Endothelial cell of umbilical vein (primary cell): ENCODE measurements around the gene TMBIM6. TPM values are rescaled to one million over a fixed set of nuclear protein-coding genes. Genes with fewer than 3 reads are reported as not detected.

ENCODE experiments used
- BruUV-seq: library from RNA; stranded (reverse); fragments of 400-500 nt; replicated peaks from 2 replicates; lab custom pipeline; 2021; lab: Mats Ljungman, UMichigan
- CTCF ChIA-PET: fragments of 300-600, 350-600 bp; sonication (Branson Sonifier 250); formaldehyde crosslinking; loops from one replicate; lab custom pipeline; 2021; ENCODE audit warnings: antibody characterized with exemption, inconsistent platforms; lab: Charles Lee
- POLR2A ChIA-PET: fragments of 300-600, 350-600 bp; sonication (Branson Sonifier 250); formaldehyde crosslinking; loops from one replicate; lab custom pipeline; 2021; ENCODE audit warnings: antibody characterized with exemption, inconsistent platforms; lab: Charles Lee
- DNase-seq: peaks from one replicate; pipeline ENCODE4 v3.0.0-alpha.2; 2011; ENCODE audit warnings: low read depth, low spot score
- FAIRE-seq: peaks from 2 replicates; lab custom pipeline; 2011; peaks lifted over from hg19 to GRCh38; lab: Jason Lieb, UNC
- H2AFZ ChIP-seq: 2 replicates; pipeline ENCODE4 v1.6.0; 2012; ENCODE audit warnings: low read depth, low read length, control low read depth, inconsistent platforms
- H3K27ac ChIP-seq: 2 replicates; pipeline ENCODE4 v1.5.1; 2011; ENCODE audit warnings: low read depth, mild to moderate bottlenecking, control low read depth, low read length, moderate library complexity; ENCODE audit not compliant: insufficient read depth
- H3K27me3 ChIP-seq, 2 experiments: 2 replicates each; pipeline versions ENCODE4 v1.6.0 to v1.6.1; 2011; ENCODE audit warnings: low read length in 2 of 2, mixed read lengths in 1 of 2; ENCODE audit not compliant: control insufficient read depth in 2 of 2, insufficient read depth in 2 of 2
- H3K36me3 ChIP-seq, 2 experiments: 2 replicates in 1 of 2; 3 replicates in 1 of 2; pipeline ENCODE4 v1.5.1; 2011; ENCODE audit warnings: low read length in 2 of 2, mild to moderate bottlenecking in 1 of 2, moderate library complexity in 1 of 2; ENCODE audit not compliant: control insufficient read depth in 2 of 2, insufficient read depth in 2 of 2; ENCODE audit errors: extremely low read depth in 1 of 2
- H3K4me1 ChIP-seq: 3 replicates; pipeline ENCODE4 v1.5.1; 2011; ENCODE audit warnings: mild to moderate bottlenecking, low read length; ENCODE audit not compliant: control insufficient read depth, insufficient read depth; ENCODE audit errors: extremely low read depth
- H3K4me2 ChIP-seq: 2 replicates; pipeline ENCODE4 v1.6.1; 2011; ENCODE audit warnings: low read length, control low read depth, mixed read lengths; ENCODE audit not compliant: insufficient read depth
- H3K4me3 ChIP-seq, 3 experiments: fragments of 200-600 bp in 1 of 3; sonication (generic), shearing (Covaris generic) in 1 of 3; replicated peaks in 1 of 3; 2 replicates each; pipeline ENCODE4 v1.5.1; 2011 to 2016; ENCODE audit warnings: control low read depth in 3 of 3, low read length in 3 of 3, mild to moderate bottlenecking in 2 of 3, inconsistent platforms in 1 of 3, low read depth in 1 of 3, moderate library complexity in 1 of 3; ENCODE audit not compliant: insufficient read depth in 1 of 3
- H3K79me2 ChIP-seq: 2 replicates; pipeline ENCODE4 v1.6.0; 2012; ENCODE audit warnings: low read length, inconsistent platforms; ENCODE audit not compliant: control insufficient read depth, insufficient read depth
- H3K9ac ChIP-seq: replicated peaks from 2 replicates; pipeline ENCODE3; 2011; ENCODE audit warnings: low read length, control low read depth; ENCODE audit not compliant: insufficient read depth; ENCODE audit errors: extremely low read depth
- H3K9me1 ChIP-seq: replicated peaks from 3 replicates; pipeline ENCODE4 v1.6.0; 2011; ENCODE audit warnings: mild to moderate bottlenecking, low read length; ENCODE audit not compliant: control insufficient read depth, insufficient read depth; ENCODE audit errors: extremely low read depth
- H3K9me3 ChIP-seq: replicated peaks from 2 replicates; pipeline ENCODE4 v1.5.1; 2012; ENCODE audit warnings: low read length, inconsistent platforms; ENCODE audit not compliant: control insufficient read depth, insufficient read depth
- H4K20me1 ChIP-seq: replicated peaks from 2 replicates; pipeline ENCODE3; 2011; ENCODE audit warnings: mild to moderate bottlenecking, low read length; ENCODE audit not compliant: control insufficient read depth, insufficient read depth; ENCODE audit errors: extremely low read depth
- EZH2 ChIP-seq: IDR thresholded peaks from 2 replicates; pipeline ENCODE4 v1.6.1; 2012; ENCODE audit warnings: borderline replicate concordance, low read depth, mild to moderate bottlenecking, moderate library complexity, low read length, inconsistent platforms; ENCODE audit not compliant: severe bottlenecking
- FOS ChIP-seq: IDR thresholded peaks from 2 replicates; pipeline ENCODE4 v1.6.1; 2011; ENCODE audit warnings: mild to moderate bottlenecking, low read length, moderate library complexity, borderline replicate concordance; ENCODE audit not compliant: insufficient read depth
- GATA2 ChIP-seq: IDR thresholded peaks from 2 replicates; pipeline ENCODE4 v1.7.0; 2011; ENCODE audit warnings: low read depth, mild to moderate bottlenecking, moderate library complexity, mixed read lengths, low read length; ENCODE audit not compliant: insufficient read length, insufficient read depth
- JUN ChIP-seq: IDR thresholded peaks from 2 replicates; pipeline ENCODE4 v1.6.1; 2011; ENCODE audit warnings: borderline replicate concordance, low read depth; ENCODE audit not compliant: insufficient read length, insufficient read depth
- MYC ChIP-seq: IDR thresholded peaks from one replicate; pipeline ENCODE4 v1.6.1; 2011; ENCODE audit warnings: mild to moderate bottlenecking, low read depth, low read length
- POLR2A ChIP-seq: IDR thresholded peaks from 2 replicates; pipeline ENCODE4 v1.6.1; 2012; ENCODE audit warnings: low read depth, mild to moderate bottlenecking, control low read depth, low read length
- POLR2AphosphoS5 ChIP-seq: IDR thresholded peaks from 2 replicates; pipeline ENCODE4 v1.6.1; 2012; ENCODE audit warnings: low read depth, mild to moderate bottlenecking, control low read depth, low read length, moderate library complexity; ENCODE audit not compliant: insufficient read depth
- dilution Hi-C: fragments of 300-500 bp; cut with MboI; formaldehyde crosslinking; loops from one replicate; pipeline ENCODE4 v1.15.0; 2019; ENCODE audit warnings: low sequenced_read_pairs; ENCODE audit not compliant: extremely low pct_ligation_motif_present
- intact Hi-C: fragments of 100-400 bp; cut with micrococcal nuclease; formaldehyde crosslinking; loops from one replicate; pipeline ENCODE4 v1.10.0; 2022
- polyA plus RNA-seq, 4 experiments: library from polyadenylated mRNA; depleted of rRNA in 3 of 4; stranded (reverse) in 3 of 4; unstranded in 1 of 4; fragments of >200 nt; gene quantifications; 2 replicates each; pipeline versions ENCODE4 v1.2.1 to v1.2.3, GENCODE V29; 2011 to 2012; ENCODE audit warnings: missing spikeins in 1 of 4
- total RNA-seq: library from RNA; stranded (reverse); gene quantifications from 2 replicates; pipeline ENCODE4 v1.2.3, GENCODE V29; 2021
- TF ChIP-seq, protein P1 (sequence below), 2 donors: IDR thresholded peaks; 1 replicate in 1 of 2; 2 replicates in 1 of 2; pipeline ENCODE4 v1.5.1; 2011; ENCODE audit warnings: low read length in 2 of 2, mild to moderate bottlenecking in 2 of 2, moderate library complexity in 2 of 2, control low read depth in 1 of 2, inconsistent platforms in 1 of 2, low read depth in 1 of 2; ENCODE audit not compliant: insufficient read depth in 1 of 2; ENCODE audit errors: extremely low read depth in 1 of 2
- TF ChIP-seq, protein P2 (sequence below): IDR thresholded peaks from 2 replicates; pipeline ENCODE4 v1.6.1; 2011; ENCODE audit not compliant: insufficient read depth, insufficient read length

The TMBIM6 gene
- total and polyA plus RNA-seq, 2 donors (not counting 3 experiments of a cell fraction or from before 2014, with no cell fraction given), result 393 to 579 TPM

- Histone ChIP-seq H2AFZ (no peak overlapping the region), H3K27ac (no peak overlapping the region), H3K79me2 (no peaks in the 10 kb centered on the region), H3K9me1 (no peaks in the 10 kb centered on the region), H3K36me3 (peaks cover 16 to 73% of the 10 kb centered on the region in 2 experiments), H3K9ac (no peak overlapping the region), H3K27me3 (no peaks in the 10 kb centered on the region), H3K4me2 (no peak overlapping the region), H3K9me3 (no peaks in the 10 kb centered on the region), H3K4me1 (no peaks in the 10 kb centered on the region), H3K4me3 (no peak overlapping the region), H4K20me1 (no peaks in the 10 kb centered on the region)
- no peak for DNase-seq
- ChIA-PET POLR2A (no interaction called here), CTCF (interaction anchor here (1.2 to 5.7 kb wide), 3 partner anchors 19 to 38 kb away, joined by 3 to 25 read pairs (median 3); no protein-coding TSS in a partner anchor)
- dilution Hi-C loops, result no loop called here
- intact Hi-C loops, result no loop called here
- TF ChIP-seq FOS (no peak), MYC (no peak), POLR2AphosphoS5 (no peak), JUN (no peak), POLR2A (no peak), GATA2 (no peak), EZH2 (no peak)
- TF ChIP-seq, protein P1, sequence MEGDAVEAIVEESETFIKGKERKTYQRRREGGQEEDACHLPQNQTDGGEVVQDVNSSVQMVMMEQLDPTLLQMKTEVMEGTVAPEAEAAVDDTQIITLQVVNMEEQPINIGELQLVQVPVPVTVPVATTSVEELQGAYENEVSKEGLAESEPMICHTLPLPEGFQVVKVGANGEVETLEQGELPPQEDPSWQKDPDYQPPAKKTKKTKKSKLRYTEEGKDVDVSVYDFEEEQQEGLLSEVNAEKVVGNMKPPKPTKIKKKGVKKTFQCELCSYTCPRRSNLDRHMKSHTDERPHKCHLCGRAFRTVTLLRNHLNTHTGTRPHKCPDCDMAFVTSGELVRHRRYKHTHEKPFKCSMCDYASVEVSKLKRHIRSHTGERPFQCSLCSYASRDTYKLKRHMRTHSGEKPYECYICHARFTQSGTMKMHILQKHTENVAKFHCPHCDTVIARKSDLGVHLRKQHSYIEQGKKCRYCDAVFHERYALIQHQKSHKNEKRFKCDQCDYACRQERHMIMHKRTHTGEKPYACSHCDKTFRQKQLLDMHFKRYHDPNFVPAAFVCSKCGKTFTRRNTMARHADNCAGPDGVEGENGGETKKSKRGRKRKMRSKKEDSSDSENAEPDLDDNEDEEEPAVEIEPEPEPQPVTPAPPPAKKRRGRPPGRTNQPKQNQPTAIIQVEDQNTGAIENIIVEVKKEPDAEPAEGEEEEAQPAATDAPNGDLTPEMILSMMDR (IDR thresholded peaks at IDR 0.05; ENCODE audit: extremely low read depth in 1 of 2, insufficient read depth in 1 of 2, low read depth in 1 of 2, low read length in 2 of 2), result no peak
- TF ChIP-seq, protein P2, sequence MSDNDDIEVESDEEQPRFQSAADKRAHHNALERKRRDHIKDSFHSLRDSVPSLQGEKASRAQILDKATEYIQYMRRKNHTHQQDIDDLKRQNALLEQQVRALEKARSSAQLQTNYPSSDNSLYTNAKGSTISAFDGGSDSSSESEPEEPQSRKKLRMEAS, result no peak
- no peak for FAIRE-seq
- no TSS peak for BruUV-seq
Observed at GRCh38 chr12:49801141-49802063, 60.0 kb downstream of the TMBIM6 start.
